Esophagus muscularis mucosa (tissue), 3 donors: ENCODE results near the gene KRTAP10-7.

ENCODE experiments used
- CTCF ChIP-seq, 3 experiments: fragments of 200-600 bp in 2 of 3; fragments of 450-650 bp in 1 of 3; sonication (generic) in 2 of 3; IDR thresholded peaks; one replicate each; pipeline ENCODE4 v1.5.1; 2017 to 2019; ENCODE audit warnings: antibody characterized with exemption in 3 of 3, mild to moderate bottlenecking in 2 of 3, moderate library complexity in 1 of 3
- POLR2A ChIP-seq: fragments of 450-650 bp; IDR thresholded peaks from one replicate; pipeline ENCODE4 v1.6.1; 2017; ENCODE audit warnings: antibody characterized with exemption, moderate library complexity, mild to moderate bottlenecking, low read depth

DNA sequence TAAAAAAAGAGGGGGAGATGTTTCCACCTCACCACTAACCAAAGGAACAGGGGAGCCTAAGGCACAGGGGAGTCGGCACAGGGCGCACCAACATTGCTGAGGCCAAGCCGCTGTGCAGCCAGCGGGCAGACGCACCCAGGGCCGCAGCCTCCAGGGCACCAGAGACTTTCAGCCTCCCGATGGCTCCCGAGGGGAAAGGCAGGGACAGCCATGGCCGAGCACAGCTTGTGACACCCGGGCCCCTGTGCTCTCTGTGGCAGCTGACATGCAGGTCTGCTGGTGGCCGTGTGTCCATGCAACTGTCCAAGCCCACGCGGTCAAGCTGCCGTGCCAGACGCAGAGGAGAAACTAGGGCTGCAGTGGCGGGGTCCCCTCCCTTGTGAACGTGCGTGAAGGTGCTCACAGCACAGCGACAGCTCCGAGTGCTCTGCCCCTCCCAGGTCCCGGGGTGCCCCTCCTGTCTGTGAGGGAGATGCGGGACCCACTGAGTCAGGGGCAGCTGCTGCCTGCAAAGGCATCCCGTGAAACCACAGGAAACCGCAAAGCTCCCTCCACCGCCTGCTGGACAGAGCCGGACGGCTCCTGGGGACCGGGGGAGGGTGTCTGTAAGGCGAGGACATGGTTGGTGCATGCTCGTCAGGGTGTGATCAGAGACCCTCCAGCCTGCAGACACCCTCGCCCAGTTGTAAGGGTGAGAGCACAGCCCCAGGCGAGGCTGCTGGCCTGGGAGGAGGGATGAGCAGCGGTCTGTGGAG is 48.3 kb downstream of the KRTAP10-7 start:
- TF ChIP-seq POLR2A (no peak), CTCF (IDR thresholded peaks at IDR 0.05) (no peak)
